Ramos (cell line): ENCODE data around the gene CALCOCO2.
"Not testable (repeated sequence)": the region's sequence is repeated elsewhere in the genome, so short reads cannot be mapped to it uniquely, and the experiment has no call there.

Experiments
- in situ Hi-C: fragments of 300-500 bp; cut with MboI; formaldehyde crosslinking; loops from one replicate; pipeline ENCODE4 v1.14.3; 2022; ENCODE audit warnings: low sequenced_read_pairs; ENCODE audit not compliant: unreplicated experiment

Gene CALCOCO2

GRCh38 chr17:48819466-48819865, 11.4 kb upstream of the CALCOCO2 start:
- in situ Hi-C loops, result no loop called here

- in situ Hi-C loops, result not testable (repeated sequence)
Observed at GRCh38 chr17:48820936-48821335, 9.9 kb upstream of the CALCOCO2 start.

GRCh38 chr17:48825446-48826381, 5.1 kb upstream of the CALCOCO2 start:
- in situ Hi-C loops, result no loop called here

GRCh38 chr17:48831549-48831883, 681 bp downstream of the CALCOCO2 start:
- in situ Hi-C loops, result no loop called here

- in situ Hi-C loops, result no loop called here
Observed at GRCh38 chr17:48834973-48835372, 4.1 kb downstream of the CALCOCO2 start.

- in situ Hi-C loops, result no loop called here
Observed at GRCh38 chr17:48835971-48836370, 5.1 kb downstream of the CALCOCO2 start.

- in situ Hi-C loops, result not testable (repeated sequence)
Observed at GRCh38 chr17:48837458-48837857, 6.6 kb downstream of the CALCOCO2 start.

GRCh38 chr17:48840441-48840840, 9.6 kb downstream of the CALCOCO2 start:
- in situ Hi-C loops, result no loop called here

GRCh38 chr17:48841395-48841831, 10.6 kb downstream of the CALCOCO2 start:
- in situ Hi-C loops, result no loop called here

- in situ Hi-C loops, result no loop called here
Observed at GRCh38 chr17:48842746-48843145, 11.9 kb downstream of the CALCOCO2 start.

- in situ Hi-C loops, result no loop called here
Observed at GRCh38 chr17:48843187-48843900, 12.5 kb downstream of the CALCOCO2 start.

GRCh38 chr17:48850792-48851323, 20.0 kb downstream of the CALCOCO2 start:
- in situ Hi-C loops, result no loop called here

- in situ Hi-C loops, result no loop called here
Observed at GRCh38 chr17:48854774-48855476, 24.1 kb downstream of the CALCOCO2 start.

GRCh38 chr17:48856122-48856821, 25.4 kb downstream of the CALCOCO2 start:
- in situ Hi-C loops, result no loop called here

- in situ Hi-C loops, result no loop called here
Observed at GRCh38 chr17:48860034-48860433, 29.2 kb downstream of the CALCOCO2 start.

- in situ Hi-C loops, result no loop called here
Observed at GRCh38 chr17:48860456-48860855, 29.6 kb downstream of the CALCOCO2 start.

GRCh38 chr17:48868916-48869500, 38.2 kb downstream of the CALCOCO2 start:
- in situ Hi-C loops, result no loop called here

GRCh38 chr17:48869821-48870318, 39.0 kb downstream of the CALCOCO2 start:
- in situ Hi-C loops, result no loop called here

- in situ Hi-C loops, result no loop called here
Observed at GRCh38 chr17:48871035-48871550, 40.3 kb downstream of the CALCOCO2 start.
